HepG2 (cell line): ENCODE results near the gene CNGA3. TPM values are rescaled to one million over a fixed set of nuclear protein-coding genes. Genes with fewer than 3 reads are reported as not detected.

Source experiments
- ATAC-seq: fragments of 200-7000 bp; cut with Tn5 transposase; 3 replicates; pipeline ENCODE4 v1.9.1; 2020; ENCODE audit warnings: mild to moderate bottlenecking, moderate library complexity
- BruUV-seq: library from RNA; stranded (reverse); fragments of 400-500 nt; replicated peaks from 2 replicates; lab custom pipeline; 2021; lab: Mats Ljungman, UMichigan
- CTCF ChIA-PET: fragments of 300-600 bp; formaldehyde crosslinking; extraction: SDS; loops from one replicate; lab custom pipeline; 2021; ENCODE audit warnings: low total read pairs, inconsistent platforms, low intra/inter-chr PET ratio; lab: Yijun Ruan, JAX
- POLR2A ChIA-PET: fragments of 350-600 bp; sonication (Branson Sonifier 250); formaldehyde crosslinking; loops from one replicate; lab custom pipeline; 2020; ENCODE audit warnings: antibody characterized with exemption, inconsistent platforms; lab: Yijun Ruan, JAX
- DNase-seq: peaks from one replicate; pipeline ENCODE4 v3.0.0-alpha.2; 2015; ENCODE audit warnings: low spot score
- FAIRE-seq: peaks from 3 replicates; lab custom pipeline; 2011; peaks lifted over from hg19 to GRCh38; lab: Jason Lieb, UNC
- H2AFZ ChIP-seq: one replicate; pipeline ENCODE4 v1.6.1; 2011; ENCODE audit warnings: low read length, inconsistent platforms
- H3K27ac ChIP-seq: fragments of 300-600 bp; 3 replicates; pipeline ENCODE4 v1.8.0; 2011; ENCODE audit warnings: mixed run types, mild to moderate bottlenecking, mixed read lengths, low read length, inconsistent platforms; ENCODE audit not compliant: insufficient read depth; ENCODE audit errors: extremely low read length
- H3K27me3 ChIP-seq, 2 experiments: fragments of 200-600 bp in 1 of 2; 2 replicates in 1 of 2; 3 replicates in 1 of 2; pipeline versions ENCODE4 v1.6.0 to v1.8.0; 2011; ENCODE audit warnings: low read length in 2 of 2, mild to moderate bottlenecking in 2 of 2, moderate library complexity in 2 of 2, inconsistent platforms in 1 of 2; ENCODE audit not compliant: insufficient read depth in 2 of 2, control insufficient read depth in 1 of 2
- H3K36me3 ChIP-seq, 2 experiments: fragments of 200-600 bp in 1 of 2; replicated peaks in 1 of 2; 2 replicates in 1 of 2; 3 replicates in 1 of 2; pipeline versions ENCODE4 v1.5.1 to v1.8.0; 2011; ENCODE audit warnings: low read length in 2 of 2, inconsistent platforms in 1 of 2; ENCODE audit not compliant: insufficient read depth in 2 of 2, control insufficient read depth in 1 of 2
- H3K4me1 ChIP-seq: 2 replicates; pipeline ENCODE4 v1.5.1; 2012; ENCODE audit warnings: low read length, inconsistent platforms; ENCODE audit not compliant: insufficient read depth
- H3K4me2 ChIP-seq: 2 replicates; pipeline ENCODE4 v1.6.0; 2011; ENCODE audit warnings: low read depth, low read length, inconsistent platforms
- H3K4me3 ChIP-seq, 3 experiments: fragments of 200-600 bp in 1 of 3; sonication (generic), shearing (Covaris generic) in 1 of 3; replicated peaks in 1 of 3; 2 replicates each; pipeline ENCODE4 v1.5.1; 2011 to 2016; ENCODE audit warnings: low read length in 3 of 3, inconsistent platforms in 2 of 3, low read depth in 2 of 3, mild to moderate bottlenecking in 2 of 3, control low read depth in 1 of 3, mixed read lengths in 1 of 3; ENCODE audit not compliant: insufficient read depth in 1 of 3
- H3K79me2 ChIP-seq: one replicate; pipeline ENCODE4 v1.6.1; 2011; ENCODE audit warnings: low read length, inconsistent platforms; ENCODE audit not compliant: insufficient read depth
- H3K9ac ChIP-seq: 2 replicates; pipeline ENCODE4 v1.6.0; 2011; ENCODE audit warnings: mild to moderate bottlenecking, low read depth, low read length, inconsistent platforms; ENCODE audit not compliant: insufficient read depth
- H3K9me3 ChIP-seq: 2 replicates; pipeline ENCODE4 v1.5.1; 2012; ENCODE audit warnings: mild to moderate bottlenecking, low read length
- H4K20me1 ChIP-seq: 2 replicates; pipeline ENCODE4 v1.6.0; 2011; ENCODE audit warnings: inconsistent platforms, mild to moderate bottlenecking, low read length, moderate library complexity; ENCODE audit not compliant: insufficient read depth
- BORCS8-MEF2B ChIP-seq: sonication (generic); formaldehyde crosslinking; IDR thresholded peaks from 2 replicates; pipeline ENCODE4 v1.8.0; 2022; ENCODE audit warnings: mild to moderate bottlenecking, missing genetic modification reagents
- CREB1 ChIP-seq, 2 experiments: fragments of 450-650 bp in 1 of 2; IDR thresholded peaks; 2 replicates each; pipeline ENCODE4 v1.6.1; 2016 to 2017; ENCODE audit warnings: control low read depth in 1 of 2, mild to moderate bottlenecking in 1 of 2, missing compliant biosample characterization in 1 of 2, missing genetic modification characterization in 1 of 2
- ELF3 ChIP-seq: IDR thresholded peaks from 2 replicates; pipeline ENCODE4 v1.6.1; 2016; ENCODE audit warnings: missing genetic modification reagents, missing compliant biosample characterization
- JDP2 ChIP-seq: sonication (generic); formaldehyde crosslinking; IDR thresholded peaks from 2 replicates; pipeline ENCODE4 v1.8.1; 2022; ENCODE audit warnings: missing genetic modification reagents, borderline replicate concordance
- PHF20 ChIP-seq: sonication (generic); formaldehyde crosslinking; IDR thresholded peaks from 2 replicates; pipeline ENCODE4 v1.5.0; 2020; ENCODE audit warnings: mild to moderate bottlenecking, missing genetic modification reagents
- POGZ ChIP-seq: sonication (generic); formaldehyde crosslinking; IDR thresholded peaks from 2 replicates; pipeline ENCODE4 v1.4.0; 2020; ENCODE audit warnings: mild to moderate bottlenecking, missing genetic modification reagents
- RFX3 ChIP-seq: IDR thresholded peaks from 2 replicates; pipeline ENCODE4 v1.6.1; 2016; ENCODE audit warnings: missing biosample characterization, missing genetic modification reagents
- WGBS: methylation state at CpG from one replicate; pipeline ENCODE4 v1.1.6; 2017; ENCODE audit warnings: low lambda C conversion rate; 5-methylcytosine and 5-hydroxymethylcytosine counted together
- in situ Hi-C: cut with HindIII; loops from 2 replicates; pipeline ENCODE4 v1.10.0; 2017; ENCODE audit warnings: low pct_unique_long_range_greater_than_20kb; ENCODE audit not compliant: extremely low pct_ligation_motif_present
- intact Hi-C: fragments of 100-400 bp; cut with micrococcal nuclease; formaldehyde crosslinking; loops from one replicate; pipeline ENCODE4 v1.10.0; 2022; ENCODE audit not compliant: unreplicated experiment
- polyA plus RNA-seq, 8 experiments: library from polyadenylated mRNA; depleted of rRNA in 3 of 8; stranded (reverse) in 7 of 8; unstranded in 1 of 8; fragments of >200 nt; fragmentation: Illumina TruSeq in 4 of 8; extraction: Trizol in 4 of 8; gene quantifications; 2 replicates each; pipeline versions ENCODE4 v1.2.1 to v1.2.3, GENCODE V29; 2011 to 2016; ENCODE audit warnings: low read depth in 4 of 8, missing spikeins in 1 of 8, mixed read lengths in 1 of 8; ENCODE audit not compliant: insufficient read depth in 1 of 8
- total RNA-seq, 5 experiments: library from RNA; depleted of rRNA; stranded (reverse); fragments of >200 nt; fragmentation: Illumina TruSeq; extraction: Trizol; gene quantifications; 2 replicates each; pipeline ENCODE4 v1.2.3, GENCODE V29; 2016; ENCODE audit warnings: low read depth in 1 of 5
- TF ChIP-seq, protein P1 (sequence below): sonication (generic); formaldehyde crosslinking; IDR thresholded peaks from 2 replicates; pipeline ENCODE4 v1.4.0; 2020; ENCODE audit warnings: missing genetic modification reagents, borderline replicate concordance
- TF ChIP-seq, protein P2 (sequence below), 2 experiments: sonication (generic) in 1 of 2; formaldehyde crosslinking in 1 of 2; IDR thresholded peaks; 2 replicates each; pipeline versions ENCODE4 v1.6.1 to v1.9.0; 2014 to 2022; ENCODE audit warnings: antibody characterized with exemption in 1 of 2, borderline replicate concordance in 1 of 2, inconsistent platforms in 1 of 2, low read depth in 1 of 2, missing genetic modification reagents in 1 of 2

CNGA3 gene
- total and polyA plus RNA-seq, 2 of the 13 experiments (the other 11 are each of a cell fraction or from before 2014, with no cell fraction given): not detected

GRCh38 chr2:98356729-98357128 is 10.5 kb downstream of the CNGA3 start:
- no peak for DNase-seq
- no peak overlapping the region for H3K4me3 ChIP-seq
- FAIRE-seq: no peak
- CTCF ChIA-PET: no interaction called here
- TF ChIP-seq ELF3 (CRISPR knock-in tag): no peak
- TF ChIP-seq, protein P1, sequence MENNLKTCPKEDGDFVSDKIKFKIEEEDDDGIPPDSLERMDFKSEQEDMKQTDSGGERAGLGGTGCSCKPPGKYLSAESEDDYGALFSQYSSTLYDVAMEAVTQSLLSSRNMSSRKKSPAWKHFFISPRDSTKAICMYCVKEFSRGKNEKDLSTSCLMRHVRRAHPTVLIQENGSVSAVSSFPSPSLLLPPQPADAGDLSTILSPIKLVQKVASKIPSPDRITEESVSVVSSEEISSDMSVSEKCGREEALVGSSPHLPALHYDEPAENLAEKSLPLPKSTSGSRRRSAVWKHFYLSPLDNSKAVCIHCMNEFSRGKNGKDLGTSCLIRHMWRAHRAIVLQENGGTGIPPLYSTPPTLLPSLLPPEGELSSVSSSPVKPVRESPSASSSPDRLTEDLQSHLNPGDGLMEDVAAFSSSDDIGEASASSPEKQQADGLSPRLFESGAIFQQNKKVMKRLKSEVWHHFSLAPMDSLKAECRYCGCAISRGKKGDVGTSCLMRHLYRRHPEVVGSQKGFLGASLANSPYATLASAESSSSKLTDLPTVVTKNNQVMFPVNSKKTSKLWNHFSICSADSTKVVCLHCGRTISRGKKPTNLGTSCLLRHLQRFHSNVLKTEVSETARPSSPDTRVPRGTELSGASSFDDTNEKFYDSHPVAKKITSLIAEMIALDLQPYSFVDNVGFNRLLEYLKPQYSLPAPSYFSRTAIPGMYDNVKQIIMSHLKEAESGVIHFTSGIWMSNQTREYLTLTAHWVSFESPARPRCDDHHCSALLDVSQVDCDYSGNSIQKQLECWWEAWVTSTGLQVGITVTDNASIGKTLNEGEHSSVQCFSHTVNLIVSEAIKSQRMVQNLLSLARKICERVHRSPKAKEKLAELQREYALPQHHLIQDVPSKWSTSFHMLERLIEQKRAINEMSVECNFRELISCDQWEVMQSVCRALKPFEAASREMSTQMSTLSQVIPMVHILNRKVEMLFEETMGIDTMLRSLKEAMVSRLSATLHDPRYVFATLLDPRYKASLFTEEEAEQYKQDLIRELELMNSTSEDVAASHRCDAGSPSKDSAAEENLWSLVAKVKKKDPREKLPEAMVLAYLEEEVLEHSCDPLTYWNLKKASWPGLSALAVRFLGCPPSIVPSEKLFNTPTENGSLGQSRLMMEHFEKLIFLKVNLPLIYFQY (CRISPR knock-in tag): no peak
- TF ChIP-seq POGZ: no peak
- TF ChIP-seq BORCS8-MEF2B (CRISPR knock-in tag): no peak
- TF ChIP-seq JDP2 (CRISPR knock-in tag): no peak
- TF ChIP-seq PHF20: no peak
- TF ChIP-seq RFX3 (CRISPR knock-in tag): no peak
- peak; percentile 53 for TF ChIP-seq CREB1 (IDR thresholded peaks at IDR 0.05)
- TF ChIP-seq CREB1 (CRISPR knock-in tag; IDR thresholded peaks at IDR 0.05): no peak
- TF ChIP-seq, protein P2, sequence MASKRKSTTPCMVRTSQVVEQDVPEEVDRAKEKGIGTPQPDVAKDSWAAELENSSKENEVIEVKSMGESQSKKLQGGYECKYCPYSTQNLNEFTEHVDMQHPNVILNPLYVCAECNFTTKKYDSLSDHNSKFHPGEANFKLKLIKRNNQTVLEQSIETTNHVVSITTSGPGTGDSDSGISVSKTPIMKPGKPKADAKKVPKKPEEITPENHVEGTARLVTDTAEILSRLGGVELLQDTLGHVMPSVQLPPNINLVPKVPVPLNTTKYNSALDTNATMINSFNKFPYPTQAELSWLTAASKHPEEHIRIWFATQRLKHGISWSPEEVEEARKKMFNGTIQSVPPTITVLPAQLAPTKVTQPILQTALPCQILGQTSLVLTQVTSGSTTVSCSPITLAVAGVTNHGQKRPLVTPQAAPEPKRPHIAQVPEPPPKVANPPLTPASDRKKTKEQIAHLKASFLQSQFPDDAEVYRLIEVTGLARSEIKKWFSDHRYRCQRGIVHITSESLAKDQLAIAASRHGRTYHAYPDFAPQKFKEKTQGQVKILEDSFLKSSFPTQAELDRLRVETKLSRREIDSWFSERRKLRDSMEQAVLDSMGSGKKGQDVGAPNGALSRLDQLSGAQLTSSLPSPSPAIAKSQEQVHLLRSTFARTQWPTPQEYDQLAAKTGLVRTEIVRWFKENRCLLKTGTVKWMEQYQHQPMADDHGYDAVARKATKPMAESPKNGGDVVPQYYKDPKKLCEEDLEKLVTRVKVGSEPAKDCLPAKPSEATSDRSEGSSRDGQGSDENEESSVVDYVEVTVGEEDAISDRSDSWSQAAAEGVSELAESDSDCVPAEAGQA (IDR thresholded peaks at IDR 0.05; ENCODE audit: low read depth): no peak
- TF ChIP-seq, protein P2 (CRISPR knock-in tag; IDR thresholded peaks at IDR 0.05; ENCODE audit: borderline replicate concordance): no peak
- no peak for ATAC-seq
- WGBS: 8% methylated on average over 7 of the region's 7 CpGs
- no peaks in the 10 kb centered on the region for H3K79me2 ChIP-seq
- no peak overlapping the region for H3K9ac ChIP-seq
- no peak overlapping the region for H3K4me2 ChIP-seq
- no peak overlapping the region for H3K27ac ChIP-seq
- H4K20me1 ChIP-seq: no peaks in the 10 kb centered on the region
- H3K27me3 ChIP-seq: peaks cover 0 to 5% of the 10 kb centered on the region in 2 experiments; a peak in 2 of 5 replicates
- H3K36me3 ChIP-seq: no peaks in the 10 kb centered on the region
- no peaks in the 10 kb centered on the region for H3K9me3 ChIP-seq
- no peak overlapping the region for H2AFZ ChIP-seq
- POLR2A ChIA-PET: no interaction called here
- BruUV-seq: no TSS peak
- intact Hi-C loops: no loop called here
- in situ Hi-C loops: no loop called here
- H3K4me1 ChIP-seq: no peaks in the 10 kb centered on the region
